ENCODE data around the gene TCF4. TPM values are rescaled to one million over a fixed set of nuclear protein-coding genes. Genes with fewer than 3 reads are reported as not detected.
"Not testable (repeated sequence)": the region's sequence is repeated elsewhere in the genome, so short reads cannot be mapped to it uniquely, and the experiment has no call there.

TCF4 gene
- total RNA-seq, 1 donor from 2014 or later, result 69.9 TPM

- DNase-seq (ENCODE audit: low spot score), result no peak
- intact Hi-C loops (cut with DNase I), result no loop called here
Observed at GRCh38 chr18:55489034-55489986, 98.7 kb downstream of the TCF4 start.

GRCh38 chr18:55488473-55488872, 99.5 kb downstream of the TCF4 start:
- intact Hi-C loops (cut with DNase I), result no loop called here

GRCh38 chr18:55487997-55488396, 100.0 kb downstream of the TCF4 start:
- DNase-seq (ENCODE audit: low spot score), result no peak
- intact Hi-C loops (cut with DNase I), result no loop called here

More at GRCh38 chr18:55488473-55488872, 99.5 kb downstream of the TCF4 start:
- DNase-seq (ENCODE audit: low spot score), result no peak

- no peak for DNase-seq (ENCODE audit: low spot score)
- intact Hi-C loops (cut with DNase I), result no loop called here
Observed at GRCh38 chr18:55486936-55487335, 101.1 kb downstream of the TCF4 start.

- intact Hi-C loops (cut with DNase I), result no loop called here
- no peak for DNase-seq (ENCODE audit: low spot score)
Observed at GRCh38 chr18:55485666-55486065, 102.3 kb downstream of the TCF4 start.

GRCh38 chr18:55484773-55485172, 103.2 kb downstream of the TCF4 start:
- intact Hi-C loops (cut with DNase I), result no loop called here
- no peak for DNase-seq (ENCODE audit: low spot score)

- intact Hi-C loops (cut with DNase I), result no loop called here
- no peak for DNase-seq (ENCODE audit: low spot score)
Observed at GRCh38 chr18:55483266-55483871, 104.6 kb downstream of the TCF4 start.

- intact Hi-C loops (cut with DNase I), result loop anchor here (5.0 kb wide), 1 partner anchor 58 kb away; no protein-coding TSS in a partner anchor
- no peak for DNase-seq (ENCODE audit: low spot score)
Observed at GRCh38 chr18:55479656-55480420, 108.2 kb downstream of the TCF4 start.

- DNase-seq (ENCODE audit: low spot score), result no peak
- intact Hi-C loops (cut with DNase I), result loop anchor here (5.0 kb wide), 1 partner anchor 56 kb away; no protein-coding TSS in a partner anchor
Observed at GRCh38 chr18:55477860-55478581, 110.0 kb downstream of the TCF4 start.

GRCh38 chr18:55477499-55477859, 110.5 kb downstream of the TCF4 start:
- DNase-seq (ENCODE audit: low spot score), result no peak
- intact Hi-C loops (cut with DNase I), result loop anchor here (5.0 kb wide), 1 partner anchor 55 kb away; no protein-coding TSS in a partner anchor

GRCh38 chr18:55475916-55476315, 112.1 kb downstream of the TCF4 start:
- no peak for DNase-seq (ENCODE audit: low spot score)
- intact Hi-C loops (cut with DNase I), result loop anchor here (5.0 kb wide), 1 partner anchor 54 kb away; no protein-coding TSS in a partner anchor

GRCh38 chr18:55475467-55475866, 112.5 kb downstream of the TCF4 start:
- intact Hi-C loops (cut with DNase I), result loop anchor here (5.0 kb wide), 1 partner anchor 53 kb away; no protein-coding TSS in a partner anchor
- DNase-seq (ENCODE audit: low spot score), result no peak

GRCh38 chr18:55473560-55473959, 114.4 kb downstream of the TCF4 start:
- intact Hi-C loops (cut with DNase I), result no loop called here
- no peak for DNase-seq (ENCODE audit: low spot score)

GRCh38 chr18:55473058-55473457, 114.9 kb downstream of the TCF4 start:
- DNase-seq (ENCODE audit: low spot score), result no peak
- intact Hi-C loops (cut with DNase I), result no loop called here

- intact Hi-C loops (cut with DNase I), result no loop called here
- no peak for DNase-seq (ENCODE audit: low spot score)
Observed at GRCh38 chr18:55470826-55471225, 117.2 kb downstream of the TCF4 start.

- intact Hi-C loops (cut with DNase I); DNase-seq (ENCODE audit: low spot score): not testable (repeated sequence)
Observed at GRCh38 chr18:55469134-55469533, 118.9 kb downstream of the TCF4 start.

- intact Hi-C loops (cut with DNase I), result no loop called here
- no peak for DNase-seq (ENCODE audit: low spot score)
Observed at GRCh38 chr18:55466789-55467188, 121.2 kb downstream of the TCF4 start.

- intact Hi-C loops (cut with DNase I), result no loop called here
- no peak for DNase-seq (ENCODE audit: low spot score)
Observed at GRCh38 chr18:55465313-55465712, 122.7 kb downstream of the TCF4 start.

- intact Hi-C loops (cut with DNase I), result no loop called here
- no peak for DNase-seq (ENCODE audit: low spot score)
Observed at GRCh38 chr18:55464581-55464980, 123.4 kb downstream of the TCF4 start.

All from cardiac septum (tissue), 1 donor.